Neural progenitor cell (in vitro differentiated cells): ENCODE results near the gene ZNF511. TPM values are rescaled to one million over a fixed set of nuclear protein-coding genes. Genes with fewer than 3 reads are reported as not detected.

ENCODE experiments used
- DNase-seq: peaks from one replicate; pipeline ENCODE4 v3.0.0-alpha.2; 2016; ENCODE audit warnings: low spot score
- H2AFZ ChIP-seq: fragments of 200-600 bp; sonication (generic); replicated peaks from 2 replicates; pipeline ENCODE4 v1.6.1; 2016; ENCODE audit warnings: antibody characterized with exemption
- H3F3A ChIP-seq: fragments of 200-600 bp; sonication (generic); 2 replicates; pipeline ENCODE4 v1.6.1; 2016; ENCODE audit warnings: antibody characterized with exemption, low read depth
- H3K27ac ChIP-seq: fragments of 200-600 bp; sonication (generic); 2 replicates; pipeline ENCODE4 v1.5.1; 2016; ENCODE audit warnings: mild to moderate bottlenecking
- H3K27me3 ChIP-seq: fragments of 200-600 bp; sonication (generic); 2 replicates; pipeline ENCODE4 v1.6.1; 2016; ENCODE audit warnings: mild to moderate bottlenecking, moderate library complexity
- H3K36me3 ChIP-seq: fragments of 200-600 bp; sonication (generic); 2 replicates; pipeline ENCODE4 v1.5.1; 2016
- H3K4me1 ChIP-seq: fragments of 200-600 bp; sonication (generic); 2 replicates; pipeline ENCODE4 v1.6.1; 2016; ENCODE audit warnings: mixed run types
- H3K4me2 ChIP-seq: fragments of 200-600 bp; sonication (generic); 2 replicates; pipeline ENCODE4 v1.6.1; 2016
- H3K4me3 ChIP-seq: fragments of 200-600 bp; sonication (generic); 2 replicates; pipeline ENCODE4 v1.5.1; 2016
- H3K79me2 ChIP-seq: fragments of 200-600 bp; sonication (generic); 2 replicates; pipeline ENCODE4 v1.6.1; 2016; ENCODE audit warnings: low read depth
- H3K9ac ChIP-seq: fragments of 200-600 bp; sonication (generic); 2 replicates; pipeline ENCODE4 v1.6.1; 2016
- H3K9me3 ChIP-seq: fragments of 200-600 bp; sonication (generic); 2 replicates; pipeline ENCODE4 v1.5.1; 2016; ENCODE audit warnings: low read depth
- H4K20me1 ChIP-seq: fragments of 200-600 bp; sonication (generic); 2 replicates; pipeline ENCODE4 v1.6.1; 2016; ENCODE audit warnings: low read depth
- H3K27ac Mint-ChIP-seq: 3 replicates; pipeline ENCODE4 v1.8.0; 2021; ENCODE audit warnings: mixed read lengths
- H3K27me3 Mint-ChIP-seq: 2 replicates; pipeline ENCODE4 v1.8.0; 2022; ENCODE audit warnings: low read depth, mild to moderate bottlenecking, inconsistent platforms, moderate library complexity, mixed read lengths; ENCODE audit not compliant: insufficient read depth
- H3K36me3 Mint-ChIP-seq: 3 replicates; pipeline ENCODE4 v1.8.0; 2021; ENCODE audit warnings: mixed read lengths
- H3K4me1 Mint-ChIP-seq: 3 replicates; pipeline ENCODE4 v1.8.0; 2021; ENCODE audit warnings: mixed read lengths
- H3K4me3 Mint-ChIP-seq: 3 replicates; pipeline ENCODE4 v1.8.0; 2021; ENCODE audit warnings: mild to moderate bottlenecking, moderate library complexity, mixed read lengths
- H3K9me3 Mint-ChIP-seq: 3 replicates; pipeline ENCODE4 v1.8.0; 2020; ENCODE audit warnings: mixed read lengths
- EZH2 ChIP-seq: fragments of 200-600 bp; sonication (generic); IDR thresholded peaks from 2 replicates; pipeline ENCODE4 v1.6.1; 2017; ENCODE audit warnings: antibody characterized with exemption, mild to moderate bottlenecking, moderate library complexity
- EZH2phosphoT487 ChIP-seq: fragments of 200-600 bp; sonication (generic); IDR thresholded peaks from 2 replicates; pipeline ENCODE4 v1.6.1; 2017; ENCODE audit warnings: antibody characterized with exemption
- total RNA-seq: library from RNA; depleted of rRNA; stranded (reverse); fragments of >200 nt; gene quantifications from 2 replicates; pipeline ENCODE4 v1.2.3, GENCODE V29; 2015; ENCODE audit warnings: low replicate concordance
- TF ChIP-seq, protein P1 (sequence below): fragments of 200-600 bp; sonication (generic); IDR thresholded peaks from 2 replicates; pipeline ENCODE4 v1.5.1; 2017; ENCODE audit warnings: antibody characterized with exemption, mild to moderate bottlenecking

ZNF511 gene
- total RNA-seq, 1 donor from 2014 or later = 44.4 TPM

DNA sequence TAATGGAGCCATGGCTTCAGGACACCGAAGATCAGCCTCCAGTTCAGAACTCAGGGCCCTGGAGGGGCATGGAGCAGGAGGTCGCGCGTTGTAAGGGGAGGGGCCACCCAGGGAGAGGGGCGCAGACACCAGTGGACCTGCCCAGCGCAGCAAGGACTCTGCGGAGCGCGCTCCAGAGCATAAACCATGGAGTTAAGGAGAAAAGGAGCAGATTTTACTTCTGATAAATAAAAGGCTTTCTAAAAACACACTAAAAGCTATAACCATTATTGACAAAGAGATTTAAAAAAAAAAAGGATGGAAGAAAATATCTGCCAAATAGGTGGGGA, 17.5 kb downstream of the ZNF511 start:
- Mint-ChIP-seq H3K27me3 (peaks cover 29% of the 10 kb centered on the region), H3K9me3 (peaks cover 6% of the 10 kb centered on the region), H3K27ac (no peak overlapping the region), H3K36me3 (no peaks in the 10 kb centered on the region), H3K4me3 (peak overlapping the region; percentile 71), H3K4me1 (peaks cover 19% of the 10 kb centered on the region)
- peak overlapping the region; percentile 93 for H2AFZ ChIP-seq
- peak overlapping the region; percentile 58 for H3K4me3 ChIP-seq
- peaks cover 62% of the 10 kb centered on the region for H3K27me3 ChIP-seq
- DNase-seq = no peak
- peaks cover 21% of the 10 kb centered on the region for H3K4me1 ChIP-seq
- H3F3A ChIP-seq = peaks cover 15% of the 10 kb centered on the region
- H4K20me1 ChIP-seq = no peaks in the 10 kb centered on the region
- H3K4me2 ChIP-seq = peak overlapping the region; percentile 86
- H3K27ac ChIP-seq = no peak overlapping the region
- no peak overlapping the region for H3K9ac ChIP-seq
- no peaks in the 10 kb centered on the region for H3K79me2 ChIP-seq
- H3K36me3 ChIP-seq = no peaks in the 10 kb centered on the region
- no peaks in the 10 kb centered on the region for H3K9me3 ChIP-seq
- TF ChIP-seq EZH2phosphoT487 = no peak
- TF ChIP-seq, protein P1, sequence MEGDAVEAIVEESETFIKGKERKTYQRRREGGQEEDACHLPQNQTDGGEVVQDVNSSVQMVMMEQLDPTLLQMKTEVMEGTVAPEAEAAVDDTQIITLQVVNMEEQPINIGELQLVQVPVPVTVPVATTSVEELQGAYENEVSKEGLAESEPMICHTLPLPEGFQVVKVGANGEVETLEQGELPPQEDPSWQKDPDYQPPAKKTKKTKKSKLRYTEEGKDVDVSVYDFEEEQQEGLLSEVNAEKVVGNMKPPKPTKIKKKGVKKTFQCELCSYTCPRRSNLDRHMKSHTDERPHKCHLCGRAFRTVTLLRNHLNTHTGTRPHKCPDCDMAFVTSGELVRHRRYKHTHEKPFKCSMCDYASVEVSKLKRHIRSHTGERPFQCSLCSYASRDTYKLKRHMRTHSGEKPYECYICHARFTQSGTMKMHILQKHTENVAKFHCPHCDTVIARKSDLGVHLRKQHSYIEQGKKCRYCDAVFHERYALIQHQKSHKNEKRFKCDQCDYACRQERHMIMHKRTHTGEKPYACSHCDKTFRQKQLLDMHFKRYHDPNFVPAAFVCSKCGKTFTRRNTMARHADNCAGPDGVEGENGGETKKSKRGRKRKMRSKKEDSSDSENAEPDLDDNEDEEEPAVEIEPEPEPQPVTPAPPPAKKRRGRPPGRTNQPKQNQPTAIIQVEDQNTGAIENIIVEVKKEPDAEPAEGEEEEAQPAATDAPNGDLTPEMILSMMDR = no peak
- TF ChIP-seq EZH2 = peak; percentile 8

DNA sequence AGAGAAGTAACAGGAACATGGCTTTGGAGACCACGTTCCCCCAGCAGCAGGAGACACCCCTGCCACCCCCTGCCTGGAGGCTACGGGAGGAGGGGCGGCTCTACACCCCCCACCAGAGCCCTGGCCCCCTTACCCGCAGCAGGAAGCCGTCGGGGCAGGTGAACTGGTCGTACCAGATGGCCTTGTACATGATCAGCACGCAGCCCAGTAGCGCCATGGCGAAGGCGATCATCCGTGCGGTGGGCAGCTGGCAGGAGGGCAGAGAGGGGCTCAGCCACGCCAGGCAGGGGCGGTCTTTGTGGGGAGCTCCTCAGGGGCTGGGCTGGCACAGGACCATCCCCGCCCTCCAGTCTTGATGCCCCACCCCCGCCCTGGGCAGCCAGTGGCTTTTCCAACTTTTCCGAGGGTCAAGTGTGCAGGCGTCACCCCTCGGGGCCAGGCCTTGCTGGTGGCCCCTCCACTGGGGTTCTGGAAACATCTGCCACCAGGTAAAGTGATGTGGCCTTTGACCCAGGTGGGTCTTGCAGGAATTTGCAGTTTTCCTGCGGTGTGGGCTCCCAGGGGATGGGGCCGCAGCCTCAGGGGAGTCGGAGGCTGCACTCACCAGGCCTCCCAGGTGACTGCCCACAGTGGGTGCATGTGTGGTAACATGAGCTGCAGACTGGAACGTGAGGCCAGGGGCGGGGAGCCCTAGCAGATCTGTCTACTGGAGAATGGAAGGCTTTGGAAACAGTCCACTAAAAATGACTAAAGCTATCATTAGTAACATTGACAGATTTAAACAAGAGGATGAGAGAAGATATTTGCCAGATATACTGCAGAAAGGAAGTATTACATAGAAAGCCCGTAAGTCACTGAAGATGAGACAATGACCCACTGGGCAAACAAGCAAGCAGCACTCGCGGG, 18.3 kb downstream of the ZNF511 start:
- Histone ChIP-seq H3K27ac (no peak overlapping the region), H3K9ac (no peak overlapping the region), H3K4me1 (peaks cover 21% of the 10 kb centered on the region), H3K9me3 (no peaks in the 10 kb centered on the region), H3K36me3 (no peaks in the 10 kb centered on the region), H3K79me2 (no peaks in the 10 kb centered on the region), H2AFZ (no peak overlapping the region), H3K4me2 (no peak overlapping the region), H4K20me1 (no peaks in the 10 kb centered on the region), H3K27me3 (peaks cover 70% of the 10 kb centered on the region), H3F3A (peaks cover 15% of the 10 kb centered on the region), H3K4me3 (no peak overlapping the region)
- peak overlapping the region; percentile 71 for H3K4me3 Mint-ChIP-seq
- H3K36me3 Mint-ChIP-seq = no peaks in the 10 kb centered on the region
- TF ChIP-seq EZH2 (no peak), EZH2phosphoT487 (no peak)
- TF ChIP-seq, protein P1 = no peak
- no peak overlapping the region for H3K27ac Mint-ChIP-seq
- H3K9me3 Mint-ChIP-seq = peaks cover 11% of the 10 kb centered on the region
- no peak for DNase-seq
- peaks cover 34% of the 10 kb centered on the region for H3K27me3 Mint-ChIP-seq
- peaks cover 19% of the 10 kb centered on the region for H3K4me1 Mint-ChIP-seq

DNA sequence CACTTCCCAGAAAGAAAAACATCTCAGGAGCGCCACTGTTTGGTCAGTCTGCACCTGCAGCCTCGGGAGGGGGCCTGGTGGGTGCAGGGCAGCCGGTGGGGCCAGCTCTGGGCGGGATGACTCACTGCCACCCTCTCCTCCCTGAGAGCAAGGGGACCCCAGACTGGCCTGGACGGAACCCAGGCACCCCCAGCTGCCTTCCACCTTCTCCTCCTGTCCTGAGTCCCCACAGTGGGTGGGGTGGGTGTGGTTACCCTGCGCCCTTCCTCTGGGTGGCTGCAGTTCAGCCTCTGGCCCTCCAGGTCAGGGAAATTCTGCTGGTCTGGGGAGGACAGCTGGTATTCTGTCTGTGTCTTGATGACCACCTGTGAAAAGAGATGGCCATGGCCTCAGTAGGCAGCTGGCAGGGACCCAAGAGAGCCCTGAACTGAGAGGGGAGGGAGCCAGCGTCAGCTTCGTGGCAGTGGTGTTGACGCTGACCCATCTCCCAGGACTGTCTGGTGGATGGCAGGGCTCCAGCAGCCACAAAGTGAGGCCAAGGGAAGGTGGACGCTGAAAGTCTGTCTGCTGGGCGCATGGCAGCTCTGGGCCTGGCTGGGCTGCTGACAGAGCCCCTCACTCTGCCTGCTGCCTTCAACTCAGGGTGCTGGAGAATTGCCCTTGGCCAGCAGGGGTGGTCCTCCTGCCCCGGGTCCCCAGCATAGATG, 19.1 kb downstream of the ZNF511 start:
- DNase-seq = no peak
- Mint-ChIP-seq H3K4me1 (peaks cover 19% of the 10 kb centered on the region), H3K36me3 (no peaks in the 10 kb centered on the region), H3K9me3 (peaks cover 20% of the 10 kb centered on the region), H3K27me3 (peaks cover 42% of the 10 kb centered on the region), H3K4me3 (no peak overlapping the region), H3K27ac (no peak overlapping the region)
- H3K9me3 ChIP-seq = no peaks in the 10 kb centered on the region
- no peak overlapping the region for H2AFZ ChIP-seq
- TF ChIP-seq EZH2 (no peak), EZH2phosphoT487 (no peak)
- TF ChIP-seq, protein P1 = no peak
- H3K27me3 ChIP-seq = peaks cover 78% of the 10 kb centered on the region
- no peaks in the 10 kb centered on the region for H3K36me3 ChIP-seq
- H3K4me2 ChIP-seq = no peak overlapping the region
- no peak overlapping the region for H3K27ac ChIP-seq
- H3K4me1 ChIP-seq = peaks cover 21% of the 10 kb centered on the region
- H3K79me2 ChIP-seq = no peaks in the 10 kb centered on the region
- no peaks in the 10 kb centered on the region for H4K20me1 ChIP-seq
- peaks cover 15% of the 10 kb centered on the region for H3F3A ChIP-seq
- H3K9ac ChIP-seq = no peak overlapping the region
- no peak overlapping the region for H3K4me3 ChIP-seq
